ENCODE measurements around the gene SIDT1.

SIDT1 gene

GRCh38 chr3:113588806-113589205 is 56.5 kb downstream of the SIDT1 start:
- Mint-ChIP-seq H3K27me3 (no peaks in the 10 kb centered on the region), H3K9me3 (no peaks in the 10 kb centered on the region), H3K4me1 (peaks cover 6% of the 10 kb centered on the region), H3K36me3 (peaks cover 20% of the 10 kb centered on the region), H3K27ac (no peak overlapping the region), H3K4me3 (no peak overlapping the region)
- no peak for DNase-seq
- CTCF ChIA-PET = interaction anchor here (1.0 to 1.9 kb wide), 2 partner anchors 11 to 90 kb away, joined by 3 to 14 read pairs; no protein-coding TSS in a partner anchor

DNA sequence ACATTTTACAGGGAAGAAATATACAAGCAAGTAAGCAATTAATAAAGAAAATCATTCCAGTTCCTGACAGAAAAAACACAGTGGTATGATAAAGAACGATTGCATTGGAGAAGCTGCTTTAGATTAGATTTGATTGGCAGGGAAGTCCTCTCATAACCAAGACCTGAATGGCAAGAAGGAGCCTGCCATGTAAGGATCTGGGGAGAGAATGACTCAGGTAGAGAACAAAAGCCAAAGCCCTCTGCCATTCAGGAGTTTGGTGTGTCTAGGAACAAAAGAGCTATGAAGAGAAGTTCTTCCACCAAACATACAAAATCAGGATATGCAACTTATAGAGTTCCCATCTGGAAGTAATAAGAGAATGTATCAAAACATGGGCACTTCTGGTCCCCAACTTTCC is 57.6 kb downstream of the SIDT1 start:
- CTCF ChIA-PET = interaction anchor here (1.9 kb wide), 1 partner anchor 12 kb away, joined by 14 read pairs; no protein-coding TSS in a partner anchor
- no peaks in the 10 kb centered on the region for H3K9me3 Mint-ChIP-seq
- no peak overlapping the region for H3K27ac Mint-ChIP-seq
- peaks cover 22% of the 10 kb centered on the region for H3K36me3 Mint-ChIP-seq
- H3K4me1 Mint-ChIP-seq = peaks cover 6% of the 10 kb centered on the region
- no peak for DNase-seq
- H3K27me3 Mint-ChIP-seq = no peaks in the 10 kb centered on the region
- no peak overlapping the region for H3K4me3 Mint-ChIP-seq

GRCh38 chr3:113590983-113591382 is 58.6 kb downstream of the SIDT1 start:
- CTCF ChIA-PET = no interaction called here
- H3K4me3 Mint-ChIP-seq = no peak overlapping the region
- no peak overlapping the region for H3K27ac Mint-ChIP-seq
- peaks cover 24% of the 10 kb centered on the region for H3K36me3 Mint-ChIP-seq
- H3K4me1 Mint-ChIP-seq = peaks cover 6% of the 10 kb centered on the region
- DNase-seq = no peak
- H3K9me3 Mint-ChIP-seq = no peaks in the 10 kb centered on the region
- H3K27me3 Mint-ChIP-seq = no peaks in the 10 kb centered on the region

- Mint-ChIP-seq H3K36me3 (peaks cover 21% of the 10 kb centered on the region), H3K4me1 (peaks cover 6% of the 10 kb centered on the region), H3K27me3 (no peaks in the 10 kb centered on the region), H3K9me3 (no peaks in the 10 kb centered on the region), H3K4me3 (no peak overlapping the region), H3K27ac (no peak overlapping the region)
- DNase-seq = no peak
- CTCF ChIA-PET = no interaction called here
Measured at GRCh38 chr3:113594066-113594465, 61.7 kb downstream of the SIDT1 start.

- H3K4me3 Mint-ChIP-seq = no peak overlapping the region
- H3K9me3 Mint-ChIP-seq = no peaks in the 10 kb centered on the region
- CTCF ChIA-PET = interaction anchor here (1.0 kb wide), 1 partner anchor 20 kb away, joined by 3 read pairs; no protein-coding TSS in a partner anchor
- no peaks in the 10 kb centered on the region for H3K4me1 Mint-ChIP-seq
- peaks cover 16% of the 10 kb centered on the region for H3K36me3 Mint-ChIP-seq
- no peak for DNase-seq
- H3K27me3 Mint-ChIP-seq = no peaks in the 10 kb centered on the region
- no peak overlapping the region for H3K27ac Mint-ChIP-seq
Measured at GRCh38 chr3:113597596-113598354, 65.4 kb downstream of the SIDT1 start.

DNA sequence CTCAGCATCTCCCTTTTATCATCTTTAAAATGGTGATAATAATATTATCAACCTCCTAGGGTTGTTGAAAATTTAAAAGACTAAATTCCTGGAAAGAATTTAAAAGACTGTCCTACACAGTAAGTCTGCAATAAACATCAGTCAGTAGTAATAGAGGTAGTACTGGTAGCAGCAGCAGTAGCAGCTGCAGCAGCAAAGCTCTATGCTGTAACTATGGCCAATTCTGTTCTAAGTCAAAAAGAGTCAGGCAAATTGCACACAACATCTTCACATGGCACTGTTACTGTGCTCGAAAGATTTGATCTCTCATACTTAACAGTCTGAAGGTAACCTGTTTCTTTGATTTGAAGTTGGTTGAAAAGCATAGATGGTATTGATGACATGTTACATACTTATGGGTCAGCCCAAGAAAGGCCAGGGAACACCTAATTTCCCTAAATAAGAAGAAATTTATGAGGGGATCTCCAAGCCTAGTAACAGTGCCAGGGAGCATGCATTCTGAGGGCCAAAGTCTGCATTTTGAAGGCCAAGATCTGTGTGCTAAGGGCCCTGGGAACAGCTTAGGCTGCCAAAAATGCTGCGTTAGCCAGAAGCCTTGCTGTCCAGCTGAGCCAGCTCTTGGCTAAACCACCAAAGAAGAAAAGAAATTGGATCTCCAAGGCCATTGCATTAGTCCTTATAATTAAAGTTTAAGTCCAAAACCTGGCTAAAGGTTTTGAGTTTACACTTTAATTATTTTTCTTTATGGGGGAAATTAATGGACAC is 68.2 kb downstream of the SIDT1 start:
- Mint-ChIP-seq H3K27me3 (no peaks in the 10 kb centered on the region), H3K36me3 (peaks cover 20% of the 10 kb centered on the region), H3K9me3 (no peaks in the 10 kb centered on the region), H3K27ac (no peak overlapping the region), H3K4me1 (peaks cover 4% of the 10 kb centered on the region), H3K4me3 (no peak overlapping the region)
- CTCF ChIA-PET = no interaction called here
- no peak for DNase-seq

DNA sequence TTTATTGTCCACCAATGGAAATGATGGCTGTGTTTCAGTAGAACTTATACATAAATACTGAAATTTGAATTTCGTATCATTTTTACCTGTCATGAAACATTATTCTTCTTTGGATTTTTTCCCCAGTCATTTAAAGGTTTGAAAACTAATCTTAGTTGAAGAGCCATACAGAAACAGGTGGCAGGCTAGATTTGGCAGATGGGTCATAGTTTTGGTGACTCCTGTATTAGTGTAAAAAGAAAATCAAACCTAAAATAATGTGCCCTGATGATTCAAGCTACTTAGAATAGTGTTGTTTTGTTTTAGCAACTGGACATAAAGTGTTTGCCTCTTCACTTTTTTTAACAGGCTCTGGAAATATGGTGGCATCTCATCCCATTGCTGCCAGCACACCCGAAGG is 68.9 kb downstream of the SIDT1 start:
- DNase-seq = no peak
- Mint-ChIP-seq H3K4me3 (no peak overlapping the region), H3K27me3 (no peaks in the 10 kb centered on the region), H3K36me3 (peaks cover 16% of the 10 kb centered on the region), H3K9me3 (no peaks in the 10 kb centered on the region), H3K27ac (no peak overlapping the region), H3K4me1 (peaks cover 8% of the 10 kb centered on the region)
- CTCF ChIA-PET = no interaction called here

DNA sequence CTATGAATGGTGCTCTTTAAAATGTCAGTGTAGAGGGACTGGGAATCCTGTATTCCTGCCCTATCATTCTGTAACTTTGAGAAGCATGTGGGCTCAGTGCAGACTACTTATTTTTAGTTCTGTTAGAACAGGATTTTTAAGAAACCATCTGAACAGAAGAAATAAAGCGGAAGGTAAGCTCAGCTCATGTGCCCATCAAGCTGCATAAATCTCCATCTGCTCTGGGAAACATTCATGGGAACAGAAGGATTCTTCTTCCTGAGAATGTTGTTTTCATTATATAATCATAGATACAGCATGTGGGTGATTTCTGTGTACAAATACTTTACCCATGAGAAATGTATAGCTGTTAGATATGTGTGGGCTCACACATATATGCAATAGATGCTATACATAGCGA is 69.9 kb downstream of the SIDT1 start:
- H3K4me1 Mint-ChIP-seq = peaks cover 18% of the 10 kb centered on the region
- H3K4me3 Mint-ChIP-seq = no peak overlapping the region

DNA sequence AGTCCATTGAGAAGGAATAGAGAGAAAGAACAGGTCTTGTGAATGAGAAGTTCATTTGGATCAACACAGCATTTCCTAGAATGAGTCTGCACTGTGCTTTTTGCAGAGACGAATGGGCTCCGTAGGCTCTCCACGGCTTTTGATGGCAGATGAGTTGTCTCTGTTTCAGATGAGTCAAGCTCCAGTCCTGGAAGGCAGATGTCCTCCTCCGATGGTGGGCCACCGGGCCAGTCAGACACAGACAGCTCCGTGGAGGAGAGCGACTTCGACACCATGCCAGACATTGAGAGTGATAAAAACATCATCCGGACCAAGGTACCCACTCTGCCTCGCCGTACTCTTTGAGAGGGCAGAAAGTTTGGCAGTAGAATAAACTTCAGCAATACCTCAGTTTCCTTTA is 70.5 kb downstream of the SIDT1 start:
- no peaks in the 10 kb centered on the region for H3K27me3 Mint-ChIP-seq
- CTCF ChIA-PET = interaction anchor here (1.0 kb wide), 1 partner anchor 142 kb away, joined by 3 read pairs; no protein-coding TSS in a partner anchor
- DNase-seq = no peak
- peaks cover 29% of the 10 kb centered on the region for H3K36me3 Mint-ChIP-seq
- peaks cover 22% of the 10 kb centered on the region for H3K4me1 Mint-ChIP-seq
- H3K4me3 Mint-ChIP-seq = no peak overlapping the region
- no peaks in the 10 kb centered on the region for H3K9me3 Mint-ChIP-seq
- no peak overlapping the region for H3K27ac Mint-ChIP-seq

More for the DNA sequence above, 69.9 kb downstream of the SIDT1 start:
- Mint-ChIP-seq H3K27me3 (no peaks in the 10 kb centered on the region), H3K36me3 (peaks cover 24% of the 10 kb centered on the region), H3K9me3 (no peaks in the 10 kb centered on the region), H3K27ac (no peak overlapping the region)
- CTCF ChIA-PET = no interaction called here
- DNase-seq = no peak

DNA sequence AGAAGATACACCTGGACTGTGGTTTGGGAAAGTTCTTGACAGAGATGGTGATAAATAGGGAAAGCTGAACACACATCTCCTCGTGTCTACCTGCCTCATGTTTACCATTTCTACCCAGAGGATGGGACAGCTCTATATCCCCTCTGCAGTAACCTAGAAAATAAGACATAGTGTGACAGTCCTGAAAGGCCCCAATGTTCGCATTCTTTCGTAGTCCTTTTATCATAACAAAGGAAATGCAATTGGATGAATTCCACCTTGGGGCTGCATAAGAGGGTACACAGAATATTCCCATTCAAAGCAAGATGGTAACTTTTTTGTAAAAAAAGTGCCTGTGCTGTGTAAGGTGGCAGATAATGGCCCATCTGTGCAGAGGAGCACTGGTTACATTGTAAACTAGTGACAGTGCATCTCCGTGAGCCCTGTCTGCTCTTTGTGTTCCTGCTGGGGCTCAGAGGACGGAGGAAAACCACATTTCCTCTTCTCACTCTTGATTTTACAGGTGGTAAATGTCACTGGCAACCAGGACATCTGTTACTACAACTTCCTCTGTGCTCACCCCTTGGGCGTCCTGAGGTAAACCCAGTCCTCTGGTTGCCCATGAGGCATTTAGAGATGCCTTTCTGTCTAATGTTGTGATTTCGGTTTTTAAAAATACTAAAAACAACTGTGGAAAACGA is 74.3 kb downstream of the SIDT1 start:
- CTCF ChIA-PET = interaction anchor here (0.9 to 3.1 kb wide), 3 partner anchors 9 to 29 kb away, joined by 3 to 14 read pairs (median 6); no protein-coding TSS in a partner anchor
- peak overlapping the region; percentile 2 for H3K4me3 Mint-ChIP-seq
- no peaks in the 10 kb centered on the region for H3K27me3 Mint-ChIP-seq
- peak overlapping the region; percentile 50 for H3K27ac Mint-ChIP-seq
- no peaks in the 10 kb centered on the region for H3K9me3 Mint-ChIP-seq
- peak; percentile 70 for DNase-seq
- peaks cover 28% of the 10 kb centered on the region for H3K4me1 Mint-ChIP-seq
- peaks cover 52% of the 10 kb centered on the region for H3K36me3 Mint-ChIP-seq

DNA sequence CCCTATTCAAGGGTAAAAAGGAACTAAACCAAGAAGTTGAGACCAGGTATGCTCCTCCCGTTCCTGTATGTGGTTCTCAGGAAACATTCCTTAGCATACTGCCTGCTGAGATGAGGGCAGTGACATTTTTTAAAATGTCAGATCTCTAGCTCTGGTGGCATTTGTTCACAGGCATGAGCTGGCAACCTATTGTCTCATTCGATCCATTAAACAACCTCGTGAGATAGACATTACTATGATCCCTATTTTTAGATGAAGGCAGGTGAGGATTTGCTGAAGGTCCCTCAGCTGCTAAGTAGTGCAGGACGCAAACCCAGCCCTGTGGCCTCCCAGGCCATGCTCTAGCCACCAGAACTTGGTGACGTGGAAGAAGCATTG is 74.9 kb downstream of the SIDT1 start:
- peaks cover 56% of the 10 kb centered on the region for H3K36me3 Mint-ChIP-seq
- CTCF ChIA-PET = interaction anchor here (0.9 kb wide), 1 partner anchor 11 kb away, joined by 3 read pairs; no protein-coding TSS in a partner anchor

GRCh38 chr3:113614402-113614801 is 82.0 kb downstream of the SIDT1 start:
- Mint-ChIP-seq H3K4me1 (no peaks in the 10 kb centered on the region), H3K27me3 (no peaks in the 10 kb centered on the region), H3K4me3 (no peak overlapping the region), H3K27ac (no peak overlapping the region), H3K9me3 (no peaks in the 10 kb centered on the region), H3K36me3 (peaks cover 26% of the 10 kb centered on the region)
- no peak for DNase-seq
- CTCF ChIA-PET = no interaction called here

More for the DNA sequence above, 74.9 kb downstream of the SIDT1 start:
- DNase-seq = no peak
- no peaks in the 10 kb centered on the region for H3K9me3 Mint-ChIP-seq
- H3K27ac Mint-ChIP-seq = peak overlapping the region; percentile 50
- H3K27me3 Mint-ChIP-seq = no peaks in the 10 kb centered on the region
- H3K4me1 Mint-ChIP-seq = peaks cover 28% of the 10 kb centered on the region
- H3K4me3 Mint-ChIP-seq = no peak overlapping the region

DNA sequence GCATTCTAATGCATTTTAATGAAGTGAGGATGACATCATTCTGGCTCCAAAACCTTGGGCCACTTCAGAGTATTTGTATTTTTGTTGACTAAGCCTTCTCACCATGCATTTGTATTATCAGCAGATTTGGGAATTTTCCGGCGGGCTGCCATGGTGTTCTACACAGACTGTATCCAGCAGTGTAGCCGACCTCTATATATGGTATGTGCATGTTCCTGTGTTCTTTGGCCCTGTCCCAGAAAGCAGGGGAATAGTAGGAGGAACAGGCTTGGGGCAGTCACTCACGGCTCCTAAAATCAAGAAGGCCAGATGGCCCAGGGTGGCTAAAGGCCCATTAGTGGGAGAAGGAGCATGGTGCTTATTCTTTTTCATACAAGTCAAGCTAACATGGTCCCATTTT is 83.6 kb downstream of the SIDT1 start:
- no peak for DNase-seq
- H3K27me3 Mint-ChIP-seq = no peaks in the 10 kb centered on the region
- H3K9me3 Mint-ChIP-seq = no peaks in the 10 kb centered on the region
- peaks cover 22% of the 10 kb centered on the region for H3K36me3 Mint-ChIP-seq
- no peaks in the 10 kb centered on the region for H3K4me1 Mint-ChIP-seq
- no peak overlapping the region for H3K27ac Mint-ChIP-seq
- no peak overlapping the region for H3K4me3 Mint-ChIP-seq
- CTCF ChIA-PET = interaction anchor here (1.9 kb wide), 2 partner anchors 10 to 12 kb away, joined by 6 to 7 read pairs; no protein-coding TSS in a partner anchor

DNA sequence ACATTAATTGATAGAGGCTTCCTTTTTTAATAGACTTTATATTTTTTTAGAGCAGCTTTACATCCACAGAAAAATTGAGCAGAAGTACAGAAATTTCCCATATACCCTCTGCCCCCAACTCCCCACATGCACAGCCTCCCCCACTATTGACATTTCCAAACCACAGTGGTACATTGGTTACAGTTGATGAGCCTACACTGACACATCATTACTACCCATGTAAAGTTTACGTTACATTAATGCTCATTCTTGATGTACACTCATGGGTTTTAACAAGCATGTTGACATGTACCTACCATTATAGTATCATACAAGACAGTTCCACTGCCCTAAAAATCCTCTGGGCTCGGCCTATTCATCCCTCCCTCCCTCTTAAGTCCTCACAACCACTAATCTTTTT is 85.4 kb downstream of the SIDT1 start:
- CTCF ChIA-PET = interaction anchor here (1.6 to 1.9 kb wide), 2 partner anchors 10 to 124 kb away, joined by 6 to 7 read pairs; no protein-coding TSS in a partner anchor
- no peak for DNase-seq
- Mint-ChIP-seq H3K4me3 (no peak overlapping the region), H3K27me3 (no peaks in the 10 kb centered on the region), H3K4me1 (no peaks in the 10 kb centered on the region), H3K27ac (no peak overlapping the region), H3K9me3 (no peaks in the 10 kb centered on the region), H3K36me3 (peaks cover 15% of the 10 kb centered on the region)

Measured in activated naive CD4-positive, alpha-beta T cell treated with anti-CD3 and anti-CD28 coated beads, Interleukin-2, amount 10 ng/mL, durations not matched to agents 7 days and 5 days (primary cell).